ENCODE measurements around the gene TBK1. TPM values are rescaled to one million over a fixed set of nuclear protein-coding genes. Genes with fewer than 3 reads are reported as not detected.

Gene TBK1
- total and polyA plus RNA-seq, 2 of the 13 experiments (the other 11 are each of a cell fraction or from before 2014, with no cell fraction given) = 10.3 to 25.2 TPM

DNA sequence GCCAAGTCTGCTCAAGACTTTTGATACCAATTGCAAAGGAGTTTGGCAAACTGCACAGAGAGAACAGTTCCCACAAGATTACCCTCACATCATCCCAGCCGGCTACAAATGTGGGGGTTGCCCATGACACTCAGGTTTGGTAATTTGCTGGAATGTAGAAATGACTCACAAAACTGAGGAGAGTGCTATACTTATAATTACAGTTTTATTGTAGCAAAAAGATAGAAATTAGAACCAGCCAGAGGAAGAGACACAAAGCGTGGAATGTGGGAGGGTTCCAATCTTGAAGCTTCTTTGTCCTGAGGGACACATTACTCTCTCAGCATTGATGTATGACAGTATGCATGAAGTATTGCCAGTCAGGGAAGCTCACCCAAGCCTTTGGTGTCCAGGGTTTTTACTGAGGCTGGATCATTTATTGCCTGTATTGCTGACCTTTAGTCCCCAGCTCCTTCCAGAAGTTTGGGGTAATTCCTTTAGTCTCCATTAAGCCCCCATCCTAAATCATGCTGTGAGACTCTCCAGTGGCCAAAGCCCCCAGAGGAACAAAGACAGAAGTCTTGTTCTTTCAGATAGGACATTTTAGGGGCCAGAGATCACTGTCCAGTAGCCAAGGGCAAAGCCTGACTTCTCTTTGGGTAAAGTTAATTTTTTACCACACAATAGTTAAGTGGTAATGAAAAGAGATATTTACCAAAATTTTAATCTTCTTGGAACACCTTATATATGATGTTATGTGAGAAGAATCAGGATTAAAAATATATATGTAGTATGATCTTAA, 9.9 kb downstream of the TBK1 start (continued):
- TF ChIP-seq SMAD3 (CRISPR knock-in tag; IDR thresholded peaks at IDR 0.05) = no peak
- TF ChIP-seq SRY (CRISPR knock-in tag; IDR thresholded peaks at IDR 0.05) = no peak
- no peak for TF ChIP-seq ZNF121 (CRISPR knock-in tag; IDR thresholded peaks at IDR 0.05)
- no peak for TF ChIP-seq FOXK1 (CRISPR knock-in tag; IDR thresholded peaks at IDR 0.05; ENCODE audit: borderline replicate concordance, low read depth)
- no peak for TF ChIP-seq ASH2L (IDR thresholded peaks at IDR 0.05; ENCODE audit: insufficient read length, low read depth, low read length)
- no peak for TF ChIP-seq ZNF510 (CRISPR knock-in tag; IDR thresholded peaks at IDR 0.05; ENCODE audit: low read depth)
- TF ChIP-seq ZC3H4 (CRISPR knock-in tag; IDR thresholded peaks at IDR 0.05; ENCODE audit: borderline replicate concordance) = no peak
- TF ChIP-seq NFATC3 (CRISPR knock-in tag; IDR thresholded peaks at IDR 0.05) = no peak
- no peak for TF ChIP-seq ZNF431 (CRISPR knock-in tag; IDR thresholded peaks at IDR 0.05; ENCODE audit: borderline replicate concordance, low read depth)
- TF ChIP-seq SMAD9 (CRISPR knock-in tag; IDR thresholded peaks at IDR 0.05) = no peak
- no peak for TF ChIP-seq CAMTA2 (CRISPR knock-in tag; IDR thresholded peaks at IDR 0.05; ENCODE audit: borderline replicate concordance)
- TF ChIP-seq SALL2 (CRISPR knock-in tag; IDR thresholded peaks at IDR 0.05) = no peak
- TF ChIP-seq ZNF749 (CRISPR knock-in tag; IDR thresholded peaks at IDR 0.05; ENCODE audit: borderline replicate concordance) = no peak
- TF ChIP-seq TOPORS (CRISPR knock-in tag; IDR thresholded peaks at IDR 0.05) = no peak
- TF ChIP-seq HNF1B (CRISPR knock-in tag; IDR thresholded peaks at IDR 0.05) = peak; percentile 28; the same call in 1 of the 2 replicates
- TF ChIP-seq PLRG1 (conservative IDR thresholded peaks at IDR 0.05) = no peak
- no peak for TF ChIP-seq RFX1 (IDR thresholded peaks at IDR 0.05)
- TF ChIP-seq, protein P1, sequence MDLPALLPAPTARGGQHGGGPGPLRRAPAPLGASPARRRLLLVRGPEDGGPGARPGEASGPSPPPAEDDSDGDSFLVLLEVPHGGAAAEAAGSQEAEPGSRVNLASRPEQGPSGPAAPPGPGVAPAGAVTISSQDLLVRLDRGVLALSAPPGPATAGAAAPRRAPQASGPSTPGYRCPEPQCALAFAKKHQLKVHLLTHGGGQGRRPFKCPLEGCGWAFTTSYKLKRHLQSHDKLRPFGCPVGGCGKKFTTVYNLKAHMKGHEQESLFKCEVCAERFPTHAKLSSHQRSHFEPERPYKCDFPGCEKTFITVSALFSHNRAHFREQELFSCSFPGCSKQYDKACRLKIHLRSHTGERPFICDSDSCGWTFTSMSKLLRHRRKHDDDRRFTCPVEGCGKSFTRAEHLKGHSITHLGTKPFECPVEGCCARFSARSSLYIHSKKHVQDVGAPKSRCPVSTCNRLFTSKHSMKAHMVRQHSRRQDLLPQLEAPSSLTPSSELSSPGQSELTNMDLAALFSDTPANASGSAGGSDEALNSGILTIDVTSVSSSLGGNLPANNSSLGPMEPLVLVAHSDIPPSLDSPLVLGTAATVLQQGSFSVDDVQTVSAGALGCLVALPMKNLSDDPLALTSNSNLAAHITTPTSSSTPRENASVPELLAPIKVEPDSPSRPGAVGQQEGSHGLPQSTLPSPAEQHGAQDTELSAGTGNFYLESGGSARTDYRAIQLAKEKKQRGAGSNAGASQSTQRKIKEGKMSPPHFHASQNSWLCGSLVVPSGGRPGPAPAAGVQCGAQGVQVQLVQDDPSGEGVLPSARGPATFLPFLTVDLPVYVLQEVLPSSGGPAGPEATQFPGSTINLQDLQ (CRISPR knock-in tag; IDR thresholded peaks at IDR 0.05) = no peak
- TF ChIP-seq SNAPC2 (CRISPR knock-in tag; IDR thresholded peaks at IDR 0.05) = no peak
- TF ChIP-seq PHF8 (CRISPR knock-in tag; IDR thresholded peaks at IDR 0.05) = no peak
- no peak for TF ChIP-seq ZNF83 (CRISPR knock-in tag; IDR thresholded peaks at IDR 0.05; ENCODE audit: borderline replicate concordance)
